HG03521 (cell line): Measurements from ENCODE around the gene LKAAEAR1.
A peak's percentile ranks its signal among the peaks of the same experiment; 100 is the strongest.

Experiments used
- ATAC-seq: cut with Tn5 transposase; IDR thresholded peaks from one replicate; pipeline ENCODE4 v1.9.1; 2021; ENCODE audit warnings: mild to moderate bottlenecking, moderate library complexity; ENCODE audit not compliant: unreplicated experiment

The LKAAEAR1 gene

DNA sequence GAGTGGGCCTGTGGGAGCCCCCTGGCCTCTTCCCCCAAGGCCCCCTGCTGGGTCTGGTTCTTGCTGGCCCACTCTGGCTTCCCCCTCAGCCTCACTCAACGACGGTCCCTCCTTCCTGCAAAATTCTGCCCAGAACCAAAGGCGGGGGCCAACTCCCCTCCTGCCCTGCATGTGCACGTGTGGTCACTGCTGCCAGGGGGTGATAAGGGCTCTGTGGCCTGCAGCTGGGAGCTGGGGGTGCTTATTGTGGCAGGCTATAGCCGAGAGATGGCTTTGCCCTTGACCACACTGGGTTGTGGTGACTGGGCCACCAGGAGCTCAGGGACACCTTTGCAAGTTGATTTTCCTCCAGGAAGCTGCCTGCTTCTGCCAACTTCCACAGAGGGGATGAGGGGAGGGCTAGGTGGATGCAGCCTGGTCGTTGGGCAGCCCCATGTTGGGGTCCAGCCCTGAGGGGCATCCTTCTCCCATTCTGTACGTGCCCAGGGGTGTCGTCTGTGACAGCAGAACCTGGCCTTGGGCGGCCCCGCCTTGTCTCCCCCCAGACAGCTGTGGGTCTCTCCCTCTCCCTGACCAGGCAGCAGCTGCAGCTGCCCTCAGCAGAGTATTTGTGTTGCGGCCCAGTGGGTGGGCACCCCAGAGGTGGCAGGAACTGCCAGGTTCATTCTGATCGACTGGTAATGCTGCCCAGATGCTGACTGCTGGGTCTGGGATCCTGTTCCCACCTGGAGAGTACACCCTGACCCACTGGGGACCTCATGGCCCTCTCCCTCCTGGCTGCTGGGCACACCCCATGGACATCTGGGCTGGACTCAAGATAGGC lies 15.6 kb downstream of the LKAAEAR1 start:
- ATAC-seq: no peak

DNA sequence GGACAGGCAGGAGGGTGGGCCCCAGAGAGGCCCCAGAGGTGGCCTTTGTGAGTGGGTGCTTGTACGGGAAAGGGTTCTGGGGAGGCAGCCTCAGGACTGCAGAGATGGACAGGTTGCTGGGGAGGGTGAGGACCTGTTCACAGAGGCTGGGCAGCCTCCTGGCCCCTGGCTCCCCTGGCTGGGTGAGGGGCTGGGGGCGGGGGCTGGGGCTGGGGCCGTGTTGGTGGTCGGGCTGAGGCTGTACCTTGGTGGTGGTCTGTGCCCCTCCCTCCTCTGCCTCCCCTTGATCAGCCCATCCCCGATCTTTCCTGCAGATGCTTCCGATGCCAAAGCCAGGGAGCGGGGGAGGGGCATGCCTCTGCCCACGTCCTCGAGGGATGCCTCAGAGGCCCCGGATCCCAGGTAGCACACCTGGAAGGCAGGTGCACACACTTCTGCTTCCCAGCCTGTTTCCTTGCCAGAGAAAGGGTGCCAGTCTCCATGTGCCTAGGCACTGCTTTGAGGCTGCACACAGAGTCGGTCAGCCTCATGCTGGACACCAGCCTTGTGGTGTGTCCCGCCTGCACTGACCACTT lies 16.4 kb downstream of the LKAAEAR1 start:
- ATAC-seq: no peak

DNA sequence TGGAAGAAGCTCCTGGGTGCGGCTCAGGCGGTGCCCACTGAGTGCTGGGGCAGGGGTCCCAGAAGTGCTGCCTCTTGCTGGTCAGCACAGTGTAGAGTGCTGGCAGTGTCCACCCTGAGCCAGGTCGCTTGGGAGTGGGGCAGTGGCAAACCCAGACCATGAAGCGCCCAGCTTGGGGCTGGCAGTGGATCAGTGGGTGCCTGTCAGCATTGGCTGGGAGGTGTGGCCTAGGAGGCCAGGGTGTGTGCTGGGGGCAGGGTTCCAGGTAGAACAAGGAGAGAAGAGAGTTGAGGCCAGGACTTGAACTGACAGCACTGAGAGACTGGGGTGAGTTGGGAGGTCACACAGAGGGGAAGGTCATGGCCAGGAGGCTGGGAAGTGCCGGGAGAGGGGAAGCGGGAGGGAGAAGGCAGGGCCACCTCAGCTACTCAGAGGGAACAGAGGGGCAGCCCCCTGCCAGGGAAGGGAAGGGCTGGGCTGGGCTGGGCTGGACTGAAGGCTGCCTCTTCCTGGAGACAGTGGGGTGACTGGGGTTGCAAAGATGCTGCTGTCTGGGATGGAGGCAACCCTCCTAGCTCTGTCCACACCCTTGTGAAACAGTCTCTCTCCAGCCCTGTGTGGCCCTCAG lies 17.1 kb downstream of the LKAAEAR1 start:
- ATAC-seq: no peak

DNA sequence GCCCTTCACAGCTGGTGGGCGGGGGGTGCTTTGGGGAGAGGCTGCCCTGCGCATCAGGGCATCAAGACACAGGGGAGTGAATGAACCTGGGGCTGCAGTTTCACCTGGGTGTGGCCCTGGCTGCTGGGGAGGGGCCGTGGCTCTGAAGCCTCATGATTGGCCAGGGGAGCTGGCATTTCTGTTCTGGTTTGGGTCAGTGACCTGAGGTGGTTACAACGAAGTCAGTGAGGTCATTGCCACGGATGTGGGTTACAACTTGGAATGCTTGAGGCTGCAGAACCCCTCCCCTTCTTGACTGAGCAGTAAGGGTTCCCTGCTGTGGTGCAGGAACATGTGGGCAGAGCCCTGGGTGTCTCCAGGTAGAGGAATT lies 18.2 kb downstream of the LKAAEAR1 start:
- no peak for ATAC-seq

DNA sequence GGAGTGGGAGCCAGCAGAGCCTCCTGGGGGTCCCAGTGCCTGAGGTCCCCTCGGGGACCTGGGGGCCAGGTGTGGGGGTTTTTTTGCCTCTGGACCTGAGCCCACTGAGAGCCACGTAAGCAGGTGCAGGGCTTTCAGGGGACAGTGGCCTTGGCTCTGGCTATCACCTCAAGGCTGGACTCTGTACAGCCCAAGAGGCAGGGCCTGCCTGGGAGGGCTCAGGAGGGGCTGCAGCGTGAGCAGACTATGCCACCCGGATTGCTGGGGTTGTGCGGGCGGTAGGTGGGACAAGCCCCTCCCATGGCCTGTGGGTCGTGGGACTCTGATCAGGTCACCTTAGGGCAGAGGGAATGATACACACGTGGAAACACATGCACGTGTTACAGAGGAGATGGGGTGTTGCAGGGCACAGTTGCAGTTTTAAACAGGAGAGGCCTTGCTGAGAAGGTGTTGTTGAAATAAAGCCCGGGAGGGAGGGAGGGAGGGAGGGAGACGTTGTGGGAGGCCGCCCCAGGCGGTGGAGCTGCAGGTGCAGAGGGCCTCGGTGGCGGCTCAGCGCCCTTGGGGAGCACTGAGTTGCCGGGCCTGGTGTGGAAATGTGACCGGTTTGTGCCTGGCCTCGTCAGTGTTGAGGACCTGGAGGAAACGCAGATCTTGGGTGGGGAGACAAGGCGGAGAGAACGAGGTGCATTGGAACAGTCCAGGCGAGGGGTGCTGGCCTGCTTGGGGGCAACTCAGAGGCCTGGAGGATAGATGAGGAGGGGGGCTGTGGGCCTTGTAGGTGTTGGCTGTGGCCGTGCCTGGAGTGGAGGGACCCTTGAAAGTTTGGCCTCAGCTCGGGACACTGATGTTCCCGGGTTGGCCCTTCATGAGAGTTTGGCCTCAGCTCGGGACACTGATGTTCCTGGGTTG lies 18.9 kb downstream of the LKAAEAR1 start:
- no peak for ATAC-seq

DNA sequence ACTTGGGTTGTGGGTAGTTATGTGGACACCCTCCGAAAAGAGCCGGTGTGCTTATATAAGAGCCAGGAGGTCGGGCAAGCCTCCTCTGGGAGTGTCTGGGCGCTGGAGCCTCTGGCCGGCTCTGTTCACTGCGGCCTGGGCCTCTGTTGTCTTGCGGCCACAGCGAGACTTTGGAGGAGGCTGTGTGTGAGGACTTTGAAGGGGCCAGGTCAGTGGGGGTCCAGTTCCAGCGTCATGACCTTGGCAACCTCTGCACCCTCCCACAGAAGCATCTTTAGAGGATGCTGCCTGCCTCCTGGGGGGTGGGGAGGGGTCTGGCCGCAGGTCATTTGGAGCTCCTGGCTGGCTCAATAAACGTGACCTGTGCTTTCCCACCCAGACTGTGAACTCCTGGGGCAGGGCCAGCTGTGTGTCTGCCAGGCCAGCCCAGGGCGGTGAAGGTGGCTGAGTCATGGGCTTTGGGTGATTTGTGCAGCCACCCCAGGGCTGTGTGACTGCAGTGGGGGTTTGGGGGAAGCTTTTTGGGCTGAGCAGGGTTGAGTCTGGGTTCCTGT lies 20.0 kb downstream of the LKAAEAR1 start:
- no peak for ATAC-seq

DNA sequence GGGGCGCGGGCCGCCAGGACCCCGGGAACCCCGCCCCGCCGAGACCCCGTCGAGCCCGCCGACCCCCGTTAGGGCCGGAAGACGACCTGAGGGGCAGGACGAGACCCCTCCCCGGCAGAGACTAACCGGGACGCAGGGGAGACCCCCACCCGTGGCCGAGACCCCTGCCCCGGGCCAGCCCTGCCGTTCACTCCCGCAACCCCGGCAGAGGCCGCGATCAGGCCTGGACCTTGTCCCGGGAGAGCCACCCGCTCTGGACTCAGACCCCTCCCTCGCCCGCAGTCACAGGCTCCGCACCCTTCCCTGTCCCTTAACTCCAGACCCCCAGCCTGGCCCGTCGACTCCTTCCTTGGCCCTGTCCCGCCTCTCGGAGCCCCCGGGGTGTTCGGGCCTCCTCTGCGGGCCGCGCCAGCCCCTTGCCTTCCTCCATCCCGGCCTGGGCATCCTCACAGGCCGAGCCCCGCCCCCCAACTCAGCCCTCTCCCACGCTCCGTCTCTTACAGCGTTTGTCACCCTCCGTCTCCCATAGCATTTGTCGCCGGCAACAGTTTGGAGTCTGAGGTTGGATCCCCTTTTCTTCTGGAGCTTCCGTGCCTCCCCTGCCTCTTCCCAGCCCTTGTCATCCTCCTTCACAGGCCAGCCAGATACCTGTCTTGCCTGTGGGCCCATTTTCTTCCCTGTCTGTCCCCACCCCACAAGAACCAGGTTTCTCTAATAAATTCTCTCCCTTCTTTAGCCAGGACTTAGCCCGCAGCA lies 20.6 kb downstream of the LKAAEAR1 start:
- ATAC-seq: no peak

DNA sequence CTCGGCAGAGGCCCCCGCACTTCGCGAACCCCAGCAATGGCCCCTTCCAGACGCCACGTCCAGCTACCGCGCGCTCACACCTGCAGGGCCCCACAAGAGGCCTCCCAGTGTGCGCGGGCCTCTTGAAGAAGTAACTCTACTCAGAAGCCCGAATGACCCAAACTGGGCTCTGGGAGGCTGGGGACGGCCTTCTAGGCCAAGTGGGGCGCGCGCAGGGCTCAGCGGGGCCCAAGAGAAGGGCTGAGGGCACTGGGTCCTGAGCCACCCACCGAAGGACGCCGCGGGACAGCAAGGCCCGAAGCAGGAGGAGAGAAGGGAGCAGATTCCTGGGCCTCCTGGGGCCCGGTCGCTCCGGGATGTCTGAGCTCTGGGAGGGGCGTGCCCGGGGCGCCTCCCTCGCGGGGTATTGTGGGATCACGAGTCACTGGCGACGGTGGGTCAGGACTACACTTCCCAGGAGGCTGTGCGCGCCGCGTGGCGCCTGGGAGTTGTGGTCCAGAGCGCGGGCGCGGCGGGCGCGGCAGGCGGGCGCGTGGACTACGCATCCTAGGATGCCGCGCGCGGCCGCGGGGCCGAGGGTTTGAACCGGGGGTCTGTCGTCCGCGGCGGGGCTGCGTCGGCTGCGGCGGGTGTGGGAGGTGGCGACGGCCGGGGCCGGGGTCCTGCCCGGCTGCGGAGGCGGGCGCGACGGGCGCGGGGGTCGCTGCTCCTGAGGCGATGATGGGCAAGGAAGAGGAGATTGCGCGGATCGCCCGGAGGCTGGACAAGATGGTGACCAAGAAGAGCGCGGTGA lies 21.4 kb downstream of the LKAAEAR1 start, which contains the start of gene TCEA2:
Gene TCEA2, plus strand, starts transcription at position 603 of the 793 bp plus-strand sequence. Its CDS starts 115 bp downstream, at position 718.
- ATAC-seq: peak; percentile 77

DNA sequence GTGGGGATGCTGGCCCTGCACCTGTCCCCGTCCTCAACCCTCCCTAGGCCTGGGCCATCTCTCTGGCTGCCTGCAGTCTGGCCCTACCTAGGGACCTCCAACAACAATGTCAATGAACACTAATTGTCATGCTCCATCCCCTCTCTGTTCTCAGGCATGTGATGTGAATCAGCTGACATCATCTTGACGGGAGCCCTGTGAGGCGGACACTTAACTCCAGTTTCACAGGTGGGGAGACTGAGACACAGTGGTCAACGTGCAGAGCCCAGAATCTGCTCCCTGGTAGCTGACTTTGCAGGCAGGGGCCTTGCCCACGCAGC lies 22.0 kb downstream of the LKAAEAR1 start:
- ATAC-seq: no peak

DNA sequence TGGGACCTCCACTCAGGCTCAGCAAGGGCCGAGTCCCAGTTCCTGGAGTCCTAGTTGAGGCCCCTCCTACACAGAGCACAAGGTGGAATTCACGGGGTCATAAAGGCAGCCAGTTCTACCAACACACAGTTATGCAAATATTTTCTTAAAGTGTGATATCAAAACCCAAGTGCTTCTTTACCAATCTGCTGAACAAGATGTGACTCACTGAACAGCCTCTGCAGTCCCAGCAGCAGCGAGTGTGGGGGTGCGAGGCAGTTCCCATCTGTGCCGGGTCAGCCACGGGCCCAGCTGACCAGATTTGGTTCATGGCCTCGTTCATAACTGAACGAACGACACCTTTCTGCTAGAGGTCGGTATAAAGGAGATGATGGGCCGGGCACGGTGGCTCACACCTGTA lies 25.7 kb downstream of the LKAAEAR1 start:
- no peak for ATAC-seq

DNA sequence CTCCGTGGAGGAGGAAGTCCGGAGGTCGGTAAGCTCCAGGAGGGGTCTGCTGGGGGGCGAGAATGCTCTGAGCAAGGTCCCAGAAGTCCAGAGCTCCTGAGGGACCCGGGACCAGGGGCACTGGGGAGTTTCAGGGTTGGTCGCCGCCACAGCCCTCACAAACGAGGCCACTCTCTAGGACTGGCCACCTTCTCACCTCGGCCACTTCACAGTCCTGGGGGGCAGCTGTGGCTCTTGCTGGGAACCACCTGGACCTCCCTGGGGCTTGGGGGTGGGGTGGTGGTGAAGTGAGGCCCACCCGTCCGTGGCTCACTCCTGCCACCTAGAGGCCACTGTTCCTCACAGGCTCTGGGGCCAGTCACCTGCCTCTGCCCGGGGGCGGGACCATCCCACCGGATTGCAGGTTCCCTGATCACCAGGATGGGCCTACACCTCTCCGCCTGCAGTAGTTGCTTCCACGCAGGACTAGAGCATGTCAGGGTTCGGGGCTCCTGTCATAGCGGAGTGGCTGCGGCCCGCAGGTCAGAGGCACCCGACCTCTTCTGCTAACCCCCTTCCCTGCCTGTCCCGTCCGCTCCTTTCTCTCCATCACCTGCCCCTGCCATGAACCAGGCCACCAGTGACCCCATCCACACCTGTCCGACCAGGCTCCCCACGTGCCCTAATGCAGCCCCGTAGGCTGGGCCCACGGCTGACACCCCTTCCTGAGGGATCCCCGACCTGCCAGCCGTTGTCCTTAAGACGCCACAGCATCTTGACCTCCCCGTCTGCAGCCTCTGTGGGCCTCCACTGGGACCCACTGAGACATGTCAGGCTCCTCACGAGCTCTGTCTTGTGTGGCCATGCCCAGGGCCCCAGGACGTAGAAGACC lies 26.3 kb downstream of the LKAAEAR1 start:
- no peak for ATAC-seq

DNA sequence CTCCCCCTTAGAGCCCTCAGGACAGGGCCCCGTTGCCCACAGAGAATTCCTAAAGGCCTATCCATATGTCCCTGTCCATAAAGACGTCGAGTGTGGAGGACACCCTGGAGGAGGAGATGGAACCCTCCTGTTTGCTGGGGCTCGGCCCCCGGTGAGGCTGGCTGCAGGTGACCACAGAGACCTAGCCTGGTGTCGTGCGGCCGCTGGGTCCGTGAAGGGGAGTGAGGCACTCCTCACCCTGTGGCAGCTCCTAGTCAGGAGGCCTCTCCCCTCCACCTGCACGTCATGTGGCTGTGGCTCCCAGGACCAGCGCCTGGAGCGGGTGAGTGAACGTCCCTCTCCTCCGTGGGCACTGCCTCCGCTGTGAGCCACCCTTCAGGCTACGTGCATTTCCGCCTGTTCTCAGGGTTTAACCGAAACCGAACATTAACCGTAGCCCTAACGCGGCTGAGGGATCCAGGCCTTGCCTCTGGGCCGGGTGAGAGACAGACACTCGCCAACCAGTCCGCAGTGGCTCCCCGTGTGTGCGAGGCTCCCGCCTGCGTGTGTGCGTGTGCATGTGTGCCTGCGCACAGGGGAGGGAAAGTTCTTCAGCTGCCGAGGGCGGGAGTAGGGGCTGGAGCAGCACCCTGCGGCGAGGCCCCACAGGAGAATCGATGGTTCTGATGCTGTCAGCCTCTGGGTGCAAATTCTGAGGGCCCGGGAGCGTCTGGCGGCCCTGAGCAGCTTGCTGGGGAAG lies 27.1 kb downstream of the LKAAEAR1 start:
- no peak for ATAC-seq

DNA sequence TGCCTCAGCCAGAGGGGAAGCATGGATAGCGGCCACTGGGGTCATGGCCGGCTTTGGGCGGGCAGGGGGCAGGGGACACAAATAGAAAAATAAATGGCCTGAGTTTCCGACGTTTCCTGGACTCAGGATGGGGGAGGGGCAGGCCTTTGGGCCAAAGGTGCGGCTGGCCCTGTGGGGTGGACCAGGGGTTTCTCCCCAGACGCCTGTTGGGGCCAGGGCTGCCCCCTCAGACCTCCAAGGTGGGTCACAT lies 27.6 kb downstream of the LKAAEAR1 start:
- ATAC-seq: no peak

DNA sequence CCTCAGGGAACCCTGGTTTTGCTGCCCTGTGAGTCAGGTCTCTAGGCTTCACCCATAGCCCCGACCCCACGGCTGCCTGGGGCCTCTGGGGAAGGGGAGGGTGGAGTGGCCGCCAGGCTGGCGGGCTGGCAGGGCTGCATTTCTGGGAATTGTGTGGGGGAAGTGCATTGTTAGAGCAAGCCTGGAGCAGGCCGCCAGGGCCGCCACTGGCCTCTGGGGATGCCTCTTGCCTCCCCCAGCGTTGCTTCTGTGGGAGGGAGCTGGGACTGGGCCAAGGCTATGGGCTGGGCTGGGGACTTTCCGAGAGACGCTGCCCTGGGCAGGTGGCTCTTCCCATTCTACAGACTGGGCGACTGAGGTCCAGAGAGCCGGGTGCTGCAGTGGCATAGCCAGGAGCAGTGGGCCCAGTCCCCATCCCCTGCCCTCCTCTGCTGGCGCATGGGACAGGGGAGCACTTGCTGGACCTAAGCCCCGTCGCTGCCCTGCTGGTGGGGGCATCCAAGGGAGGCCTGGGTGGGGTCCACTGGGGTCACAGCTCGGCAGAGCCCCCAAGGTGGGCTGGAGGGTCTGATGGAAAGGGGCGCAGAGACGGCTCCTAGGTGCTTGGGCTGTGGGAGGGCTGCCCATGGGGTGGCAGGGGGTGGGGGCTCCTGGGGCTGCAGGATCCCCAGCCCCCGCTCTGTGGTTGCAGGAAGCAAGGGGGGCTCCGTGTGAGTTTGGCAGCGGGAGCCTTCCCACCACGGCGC lies 28.1 kb downstream of the LKAAEAR1 start:
- ATAC-seq: no peak

DNA sequence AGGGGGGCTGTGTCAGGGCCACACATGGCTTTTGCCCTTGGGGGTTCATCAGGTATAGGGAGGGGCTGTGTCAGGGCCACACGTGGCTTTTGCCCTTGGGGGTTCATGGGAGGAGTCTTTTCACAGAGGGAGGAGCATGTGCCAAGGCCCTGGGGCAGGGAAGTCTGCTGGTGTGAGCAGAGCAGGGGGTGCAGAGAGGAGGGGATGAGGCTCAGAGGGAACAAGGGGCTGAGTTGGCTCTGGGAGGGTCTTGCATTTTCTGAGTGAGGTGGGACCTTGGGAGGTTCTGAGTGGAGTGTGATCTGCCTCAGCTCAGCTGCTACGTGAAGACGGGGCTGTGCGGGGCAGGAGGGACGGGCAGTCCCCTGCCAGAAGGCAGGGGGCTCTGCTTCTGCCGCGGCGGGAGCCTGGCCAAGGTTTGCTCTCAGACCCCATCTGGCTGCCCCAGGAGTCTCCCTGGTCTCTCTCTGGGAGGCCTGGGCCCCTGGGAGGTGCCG lies 28.8 kb downstream of the LKAAEAR1 start:
- ATAC-seq: no peak

DNA sequence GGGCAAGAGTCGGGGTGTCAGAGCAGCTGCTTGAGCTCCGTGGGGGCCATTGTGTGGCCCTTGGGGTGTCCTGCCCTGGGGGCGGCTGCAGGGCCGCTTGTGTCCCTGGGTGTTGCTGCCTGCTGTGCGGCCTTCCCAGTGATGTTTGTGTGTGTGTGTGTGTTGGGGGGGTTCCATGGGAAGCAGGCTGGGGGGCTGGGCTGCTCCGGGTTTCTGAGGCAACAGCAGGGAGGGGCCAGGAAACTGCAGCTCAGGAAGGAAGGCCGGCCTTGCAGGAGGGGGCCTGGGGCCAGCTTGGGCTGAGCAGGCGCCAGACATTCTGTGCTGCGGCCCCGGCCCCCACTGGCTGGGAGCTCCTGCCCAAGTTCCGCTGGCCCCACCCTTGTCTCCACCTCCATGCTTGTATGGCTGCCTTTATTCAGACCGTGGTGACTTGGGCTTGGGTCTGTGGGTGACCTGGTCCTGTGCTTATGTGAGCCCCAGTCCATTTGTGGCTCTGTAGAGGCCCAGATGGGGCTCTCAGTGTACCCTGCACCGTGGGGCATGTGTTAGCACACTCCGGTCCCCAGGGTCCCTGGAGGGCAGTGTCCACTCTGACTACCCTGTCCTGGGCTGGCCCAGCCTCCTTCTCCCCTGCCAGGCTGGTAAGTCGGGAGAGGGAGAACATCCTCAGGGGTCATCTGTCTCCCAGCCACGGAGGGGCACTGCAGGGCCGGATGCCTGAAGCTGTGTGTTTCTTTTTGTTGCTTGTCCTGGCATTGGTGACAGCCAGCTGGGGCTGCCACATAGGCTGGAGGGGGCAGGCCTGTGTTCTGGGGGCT lies 30.1 kb downstream of the LKAAEAR1 start:
- no peak for ATAC-seq
